Measurements from ENCODE around the gene GTF2H3. TPM values are rescaled to one million over a fixed set of nuclear protein-coding genes. Genes with fewer than 3 reads are reported as not detected.

Gene GTF2H3
- 22.4 to 39.1 TPM (median 28.0 TPM) in 5 replicates for total RNA-seq (2022; extraction: Qiagen RNA extraction)

GRCh38 chr12:123633379-123634141 is at the start of gene GTF2H3, which contains the start of gene EIF2B1:
TSS of gene GTF2H3 (plus strand) at chr12:123633829. CDS start at chr12:123633860, 31 bp downstream.
TSS of gene EIF2B1 (minus strand) at chr12:123633686. CDS start at chr12:123633557, 129 bp downstream.

GRCh38 chr12:123601602-123602489 is 31.8 kb upstream of the GTF2H3 start, which contains the start of gene DDX55:
TSS of gene DDX55 (plus strand) at chr12:123602099. CDS start at chr12:123602149, 50 bp downstream.

GRCh38 chr12:123670882-123671728 is 37.5 kb downstream of the GTF2H3 start, which contains the start of gene TCTN2:
TSS of gene TCTN2 (plus strand) at chr12:123671113. CDS start at chr12:123671241, 128 bp downstream.

Other genes starting within 250 kb of the GTF2H3 start
- gene KMT5A, start 249.7 kb upstream of the GTF2H3 start, total RNA-seq (2022; extraction: Qiagen RNA extraction) = 50.2 to 54.8 TPM (median 53.6 TPM) in 5 replicates
- 1.5 to 2.0 TPM (median 1.6 TPM) in 5 replicates for gene RILPL2, start 197.1 kb upstream of the GTF2H3 start, total RNA-seq (2022; extraction: Qiagen RNA extraction)
- gene SNRNP35, start 175.7 kb upstream of the GTF2H3 start, total RNA-seq (2022; extraction: Qiagen RNA extraction) = 16.8 to 21.8 TPM (median 19.8 TPM) in 5 replicates
- gene RILPL1, start 100.1 kb upstream of the GTF2H3 start, total RNA-seq (2022; extraction: Qiagen RNA extraction) = 10.1 to 14.6 TPM (median 11.1 TPM) in 5 replicates
- 168 to 201 TPM (median 187 TPM) in 5 replicates for gene TMED2, start 49.3 kb upstream of the GTF2H3 start, total RNA-seq (2022; extraction: Qiagen RNA extraction)
- gene DDX55, start 31.7 kb upstream of the GTF2H3 start, total RNA-seq (2022; extraction: Qiagen RNA extraction) = 27.6 to 31.7 TPM (median 30.1 TPM) in 5 replicates
- gene EIF2B1, start 143 bp upstream of the GTF2H3 start, total RNA-seq (2022; extraction: Qiagen RNA extraction) = 29.4 to 35.4 TPM (median 33.7 TPM) in 5 replicates
- gene TCTN2, start 37.3 kb downstream of the GTF2H3 start, total RNA-seq (2022; extraction: Qiagen RNA extraction) = 11.7 to 13.9 TPM (median 13.5 TPM) in 5 replicates
- gene ATP6V0A2, start 78.5 kb downstream of the GTF2H3 start, total RNA-seq (2022; extraction: Qiagen RNA extraction) = 15.4 to 23.0 TPM (median 21.3 TPM) in 5 replicates
- 0.19 to 0.45 TPM (median 0.23 TPM) in 5 replicates for gene DNAH10, start 128.5 kb downstream of the GTF2H3 start, total RNA-seq (2022; extraction: Qiagen RNA extraction)

Measured in A549 treated with Mapracorat at 1 μM for 4 hours (cell line).